Esophagus (tissue), 2 donors: Measurements from ENCODE around the gene KPNA6. TPM values are rescaled to one million over a fixed set of nuclear protein-coding genes. Genes with fewer than 3 reads are reported as not detected.

Source experiments
- H3K27ac ChIP-seq, 2 donors: one replicate each; pipeline ENCODE4 v1.5.1; 2013; ENCODE audit warnings: low read depth in 2 of 2, mild to moderate bottlenecking in 2 of 2, inconsistent platforms in 1 of 2, low read length in 1 of 2, moderate library complexity in 1 of 2
- H3K27me3 ChIP-seq, 2 donors: one replicate each; pipeline ENCODE4 v1.6.1; 2013; ENCODE audit warnings: low read length in 2 of 2, control low read depth in 1 of 2, mild to moderate bottlenecking in 1 of 2; ENCODE audit not compliant: insufficient read depth in 2 of 2, control insufficient read depth in 1 of 2
- H3K36me3 ChIP-seq, 2 donors: one replicate each; pipeline ENCODE4 v1.6.1; 2013; ENCODE audit warnings: low read length in 1 of 2; ENCODE audit not compliant: control insufficient read depth in 2 of 2, insufficient read depth in 2 of 2
- H3K4me1 ChIP-seq, 2 donors: one replicate each; pipeline ENCODE4 v1.6.1; 2013; ENCODE audit warnings: low read length in 1 of 2; ENCODE audit not compliant: control insufficient read depth in 2 of 2, insufficient read depth in 2 of 2
- H3K4me3 ChIP-seq, 2 donors: one replicate each; pipeline ENCODE4 v1.5.1; 2013; ENCODE audit warnings: low read length in 2 of 2, mild to moderate bottlenecking in 2 of 2, low read depth in 1 of 2, moderate library complexity in 1 of 2
- H3K9me3 ChIP-seq, 2 donors: one replicate each; pipeline ENCODE4 v1.6.1; 2013; ENCODE audit warnings: mild to moderate bottlenecking in 2 of 2, low read depth in 1 of 2, low read length in 1 of 2, moderate library complexity in 1 of 2; ENCODE audit not compliant: control insufficient read depth in 2 of 2, insufficient read depth in 1 of 2
- WGBS, 2 donors: extraction: QIAGEN DNeasy Blood & Tissue Kit; methylation state at CpG; one replicate each; pipeline ENCODE4 v1.1.7; 2013; 5-methylcytosine and 5-hydroxymethylcytosine counted together
- polyA plus RNA-seq, 2 donors: library from polyadenylated mRNA; stranded (reverse); fragments of 200-250 nt; gene quantifications; one replicate each; pipeline ENCODE4 v1.2.3, GENCODE V29; 2013
- donor health status: healthy with polysubstance abuse.
- donor health status: Bipolar disorder and iron deficiency.

KPNA6 gene
- polyA plus RNA-seq, 2 donors = 6.9 to 9.9 TPM

- peak overlapping the region; percentile 41 to 54 for H3K27ac ChIP-seq
- whole genome bisulfite sequencing, 2 donors = 61% methylated on average over 9 of the region's 9 CpGs
- H3K4me3 ChIP-seq = peak overlapping the region in 1 of 2 donors; percentile 54
- peaks cover 7 to 13% of the 10 kb centered on the region in 2 donors for H3K36me3 ChIP-seq
- no peaks in the 10 kb centered on the region for H3K27me3 ChIP-seq
- no peaks in the 10 kb centered on the region for H3K9me3 ChIP-seq
- peaks cover 0 to 10% of the 10 kb centered on the region in 2 donors for H3K4me1 ChIP-seq
Measured at GRCh38 chr1:32181065-32181464, 73.2 kb downstream of the KPNA6 start.

- Histone ChIP-seq H3K27me3 (no peaks in the 10 kb centered on the region), H3K27ac (peak overlapping the region in 1 of 2 donors; percentile 15), H3K36me3 (peaks cover 7 to 15% of the 10 kb centered on the region in 2 donors), H3K9me3 (no peaks in the 10 kb centered on the region), H3K4me1 (peaks cover 0 to 10% of the 10 kb centered on the region in 2 donors), H3K4me3 (no peak overlapping the region)
- 61 to 77% methylated on average over 5 of the region's 5 CpGs for WGBS, 2 donors
Measured at GRCh38 chr1:32181563-32181962, 73.7 kb downstream of the KPNA6 start.

DNA sequence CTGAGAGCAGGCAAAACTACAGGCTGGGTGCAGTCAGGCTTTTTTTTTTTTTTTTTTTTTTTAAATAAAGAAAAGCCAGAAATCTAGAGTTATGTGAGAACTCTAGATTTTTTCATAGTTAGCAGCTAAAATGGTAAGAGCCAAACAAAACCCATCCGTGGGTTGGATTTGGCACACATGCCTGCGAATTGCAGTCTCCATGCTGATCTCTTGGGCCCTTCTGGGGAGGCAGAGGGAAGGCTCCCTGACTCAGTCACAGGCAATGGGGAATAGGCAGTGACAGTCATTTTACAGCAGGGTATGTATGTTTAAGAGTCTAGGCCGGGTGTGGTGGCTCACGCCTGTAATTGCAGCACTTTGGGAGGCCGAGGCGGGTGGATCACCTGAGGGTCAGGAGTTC lies 74.2 kb downstream of the KPNA6 start:
- WGBS, 2 donors = 73 to 75% methylated on average over 6 of the region's 6 CpGs
- peaks cover 7 to 15% of the 10 kb centered on the region in 2 donors for H3K36me3 ChIP-seq
- no peaks in the 10 kb centered on the region for H3K27me3 ChIP-seq
- no peak overlapping the region for H3K4me3 ChIP-seq
- peak overlapping the region in 1 of 2 donors; percentile 30 for H3K27ac ChIP-seq
- H3K4me1 ChIP-seq = peaks cover 0 to 10% of the 10 kb centered on the region in 2 donors
- H3K9me3 ChIP-seq = no peaks in the 10 kb centered on the region

- no peak overlapping the region for H3K4me3 ChIP-seq
- no peaks in the 10 kb centered on the region for H3K27me3 ChIP-seq
- peaks cover 0 to 10% of the 10 kb centered on the region in 2 donors for H3K4me1 ChIP-seq
- no peaks in the 10 kb centered on the region for H3K9me3 ChIP-seq
- no peak overlapping the region for H3K27ac ChIP-seq
- H3K36me3 ChIP-seq = peaks cover 13 to 32% of the 10 kb centered on the region in 2 donors
Measured at GRCh38 chr1:32184650-32185049, 76.8 kb downstream of the KPNA6 start.

GRCh38 chr1:32186077-32186476 lies 78.2 kb downstream of the KPNA6 start:
- Histone ChIP-seq H3K9me3 (no peaks in the 10 kb centered on the region), H3K4me1 (peaks cover 0 to 9% of the 10 kb centered on the region in 2 donors), H3K4me3 (no peak overlapping the region), H3K27ac (no peak overlapping the region), H3K27me3 (no peaks in the 10 kb centered on the region), H3K36me3 (peaks cover 23 to 42% of the 10 kb centered on the region in 2 donors)
- 91 to 94% methylated on average over 2 of the region's 2 CpGs for WGBS, 2 donors

GRCh38 chr1:32186491-32186890 lies 78.6 kb downstream of the KPNA6 start:
- Histone ChIP-seq H3K4me3 (no peak overlapping the region), H3K4me1 (peaks cover 0 to 5% of the 10 kb centered on the region in 2 donors), H3K27ac (no peak overlapping the region), H3K36me3 (peaks cover 23 to 42% of the 10 kb centered on the region in 2 donors), H3K27me3 (no peaks in the 10 kb centered on the region), H3K9me3 (no peaks in the 10 kb centered on the region)
- 90 to 91% methylated on average over 2 of the region's 2 CpGs for WGBS, 2 donors

DNA sequence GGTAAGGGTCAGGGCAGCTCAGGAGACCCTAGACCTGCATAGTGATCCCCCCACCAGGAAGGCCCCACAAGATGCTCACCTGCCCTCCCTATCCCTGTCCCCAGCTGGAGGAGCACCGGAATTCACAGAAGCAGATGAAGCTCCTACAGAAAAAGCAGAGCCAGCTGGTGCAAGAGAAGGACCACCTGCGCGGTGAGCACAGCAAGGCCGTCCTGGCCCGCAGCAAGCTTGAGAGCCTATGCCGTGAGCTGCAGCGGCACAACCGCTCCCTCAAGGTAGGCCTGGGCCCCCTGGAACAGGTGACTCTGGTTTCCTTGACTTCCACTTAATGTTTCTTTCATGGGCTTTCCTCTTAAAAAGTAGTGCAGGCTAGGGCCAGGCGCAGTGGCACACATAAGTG lies 80.0 kb downstream of the KPNA6 start:
- 95 to 97% methylated on average over 9 of the region's 9 CpGs for WGBS, 2 donors
- peaks cover 33 to 52% of the 10 kb centered on the region in 2 donors for H3K36me3 ChIP-seq

DNA sequence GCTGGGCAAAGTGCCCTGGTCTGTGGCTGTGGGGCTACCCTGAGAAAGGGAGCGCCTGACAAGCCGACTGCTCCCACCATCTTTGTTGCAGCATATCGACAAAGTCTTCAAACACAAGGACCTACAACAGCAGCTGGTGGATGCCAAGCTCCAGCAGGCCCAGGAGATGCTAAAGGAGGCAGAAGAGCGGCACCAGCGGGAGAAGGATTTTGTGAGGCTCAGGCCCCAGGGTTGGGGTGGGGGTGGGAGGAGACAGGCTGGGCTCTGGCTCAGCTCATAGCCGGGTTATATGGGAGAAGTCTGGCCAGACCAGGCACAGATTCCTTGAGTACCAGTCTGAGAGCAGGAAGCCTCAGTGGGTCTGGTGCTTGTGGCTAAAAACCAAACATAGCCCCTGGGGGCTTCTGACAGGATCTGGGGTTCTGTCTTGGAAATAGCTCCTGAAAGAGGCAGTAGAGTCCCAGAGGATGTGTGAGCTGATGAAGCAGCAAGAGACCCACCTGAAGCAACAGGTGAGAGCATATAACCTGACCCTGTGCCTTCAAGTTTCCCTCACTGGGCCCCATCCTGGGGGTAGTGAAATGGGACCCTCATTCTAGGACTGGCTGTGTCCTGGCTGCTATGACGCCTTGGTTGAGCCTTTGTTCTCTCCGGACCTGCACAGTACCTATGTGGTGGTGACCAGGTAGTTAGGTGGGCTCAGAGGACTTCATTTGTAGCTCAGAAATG lies 84.5 kb downstream of the KPNA6 start:
- Histone ChIP-seq H3K9me3 (no peaks in the 10 kb centered on the region), H3K27ac (no peak overlapping the region), H3K27me3 (no peaks in the 10 kb centered on the region), H3K36me3 (peaks cover 44 to 76% of the 10 kb centered on the region in 2 donors), H3K4me1 (peaks cover 0 to 3% of the 10 kb centered on the region in 2 donors), H3K4me3 (no peak overlapping the region)
- 92 to 93% methylated on average over 8 of the region's 8 CpGs for WGBS, 2 donors

More for the DNA sequence above, 80.0 kb downstream of the KPNA6 start:
- H3K27me3 ChIP-seq = no peaks in the 10 kb centered on the region
- H3K27ac ChIP-seq = no peak overlapping the region
- no peaks in the 10 kb centered on the region for H3K4me1 ChIP-seq
- H3K4me3 ChIP-seq = no peak overlapping the region
- H3K9me3 ChIP-seq = no peaks in the 10 kb centered on the region

GRCh38 chr1:32194984-32195383 lies 87.1 kb downstream of the KPNA6 start:
- Histone ChIP-seq H3K4me1 (peaks cover 5 to 7% of the 10 kb centered on the region in 2 donors), H3K4me3 (no peak overlapping the region), H3K9me3 (no peaks in the 10 kb centered on the region), H3K36me3 (peaks cover 36 to 63% of the 10 kb centered on the region in 2 donors), H3K27ac (no peak overlapping the region), H3K27me3 (no peaks in the 10 kb centered on the region)
- WGBS, 2 donors = 96 to 98% methylated on average over 6 of the region's 6 CpGs

DNA sequence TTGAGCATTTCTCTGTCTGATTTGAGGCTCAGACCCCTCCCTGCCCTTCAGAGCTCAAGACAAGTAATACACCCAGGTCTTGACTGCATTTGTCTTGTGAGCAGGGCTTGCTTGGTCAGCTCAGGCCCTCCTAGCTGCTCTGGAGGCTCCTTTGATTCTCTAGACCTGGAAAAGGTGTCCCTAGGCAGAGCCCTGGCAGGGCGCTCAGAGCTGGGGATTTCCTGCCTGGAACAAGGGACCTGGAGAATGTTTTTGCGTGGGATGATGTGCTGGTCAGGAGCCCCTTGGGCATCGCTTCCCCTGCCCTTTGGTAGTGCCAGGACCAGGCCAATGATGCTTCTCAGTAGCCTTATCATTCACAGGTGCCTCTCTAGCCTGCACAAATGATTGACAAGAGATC lies 87.7 kb downstream of the KPNA6 start:
- Histone ChIP-seq H3K9me3 (no peaks in the 10 kb centered on the region), H3K27me3 (no peaks in the 10 kb centered on the region), H3K4me1 (peaks cover 5 to 7% of the 10 kb centered on the region in 2 donors), H3K36me3 (peaks cover 31 to 58% of the 10 kb centered on the region in 2 donors), H3K27ac (no peak overlapping the region), H3K4me3 (no peak overlapping the region)
- WGBS, 2 donors = 82 to 84% methylated on average over 3 of the region's 3 CpGs
